HepG2 (cell line): Measurements from ENCODE around the gene CKS2. TPM values are rescaled to one million over a fixed set of nuclear protein-coding genes. Genes with fewer than 3 reads are reported as not detected.

Source experiments
- HMGA1 ChIP-seq: sonication (generic); formaldehyde crosslinking; conservative IDR thresholded peaks from 2 replicates; pipeline ENCODE4 v1.4.0; 2020; ENCODE audit warnings: missing genetic modification reagents
- KLF15 ChIP-seq: sonication (generic); formaldehyde crosslinking; IDR thresholded peaks from 2 replicates; pipeline ENCODE4 v1.8.1; 2023; ENCODE audit warnings: borderline replicate concordance, mild to moderate bottlenecking, inconsistent platforms, missing genetic modification reagents, mixed read lengths
- SETDB1 ChIP-seq: sonication (generic); formaldehyde crosslinking; IDR thresholded peaks from 2 replicates; pipeline ENCODE4 v1.5.1; 2020; ENCODE audit warnings: missing genetic modification reagents, mild to moderate bottlenecking, borderline replicate concordance
- TP53 ChIP-seq: sonication (generic); formaldehyde crosslinking; conservative IDR thresholded peaks from 2 replicates; pipeline ENCODE4 v1.4.0; 2020; ENCODE audit warnings: missing genetic modification reagents
- ZNF780A ChIP-seq: sonication (generic); formaldehyde crosslinking; IDR thresholded peaks from 2 replicates; pipeline ENCODE4 v1.8.0; 2022; ENCODE audit warnings: mild to moderate bottlenecking, missing genetic modification reagents, moderate library complexity
- polyA plus RNA-seq, 8 experiments: library from polyadenylated mRNA; depleted of rRNA in 3 of 8; stranded (reverse) in 7 of 8; unstranded in 1 of 8; fragments of >200 nt; fragmentation: Illumina TruSeq in 4 of 8; extraction: Trizol in 4 of 8; gene quantifications; 2 replicates each; pipeline versions ENCODE4 v1.2.1 to v1.2.3, GENCODE V29; 2011 to 2016; ENCODE audit warnings: low read depth in 4 of 8, missing spikeins in 1 of 8, mixed read lengths in 1 of 8; ENCODE audit not compliant: insufficient read depth in 1 of 8
- total RNA-seq, 5 experiments: library from RNA; depleted of rRNA; stranded (reverse); fragments of >200 nt; fragmentation: Illumina TruSeq; extraction: Trizol; gene quantifications; 2 replicates each; pipeline ENCODE4 v1.2.3, GENCODE V29; 2016; ENCODE audit warnings: low read depth in 1 of 5
- TF ChIP-seq, protein P1 (sequence below), 2 experiments: fragments of 450-650 bp in 1 of 2; sonication (generic) in 1 of 2; formaldehyde crosslinking in 1 of 2; IDR thresholded peaks; 2 replicates each; pipeline versions ENCODE4 v1.6.1 to v1.8.0; 2016 to 2022; ENCODE audit warnings: antibody characterized with exemption in 1 of 2, mild to moderate bottlenecking in 1 of 2, missing genetic modification reagents in 1 of 2
- TF ChIP-seq, protein P2 (sequence below): sonication (generic); formaldehyde crosslinking; IDR thresholded peaks from 2 replicates; pipeline ENCODE4 v1.9.0; 2021; ENCODE audit warnings: missing genetic modification reagents, mild to moderate bottlenecking, borderline replicate concordance
- TF ChIP-seq, protein P3 (sequence below), 2 experiments: sonication (generic) in 1 of 2; formaldehyde crosslinking in 1 of 2; IDR thresholded peaks; 2 replicates each; pipeline versions ENCODE4 v1.6.1 to v1.9.0; 2014 to 2022; ENCODE audit warnings: antibody characterized with exemption in 1 of 2, borderline replicate concordance in 1 of 2, inconsistent platforms in 1 of 2, low read depth in 1 of 2, missing genetic modification reagents in 1 of 2

The CKS2 gene
- total and polyA plus RNA-seq, 2 of the 13 experiments (the other 11 are each of a cell fraction or from before 2014, with no cell fraction given), result 251 to 317 TPM

DNA sequence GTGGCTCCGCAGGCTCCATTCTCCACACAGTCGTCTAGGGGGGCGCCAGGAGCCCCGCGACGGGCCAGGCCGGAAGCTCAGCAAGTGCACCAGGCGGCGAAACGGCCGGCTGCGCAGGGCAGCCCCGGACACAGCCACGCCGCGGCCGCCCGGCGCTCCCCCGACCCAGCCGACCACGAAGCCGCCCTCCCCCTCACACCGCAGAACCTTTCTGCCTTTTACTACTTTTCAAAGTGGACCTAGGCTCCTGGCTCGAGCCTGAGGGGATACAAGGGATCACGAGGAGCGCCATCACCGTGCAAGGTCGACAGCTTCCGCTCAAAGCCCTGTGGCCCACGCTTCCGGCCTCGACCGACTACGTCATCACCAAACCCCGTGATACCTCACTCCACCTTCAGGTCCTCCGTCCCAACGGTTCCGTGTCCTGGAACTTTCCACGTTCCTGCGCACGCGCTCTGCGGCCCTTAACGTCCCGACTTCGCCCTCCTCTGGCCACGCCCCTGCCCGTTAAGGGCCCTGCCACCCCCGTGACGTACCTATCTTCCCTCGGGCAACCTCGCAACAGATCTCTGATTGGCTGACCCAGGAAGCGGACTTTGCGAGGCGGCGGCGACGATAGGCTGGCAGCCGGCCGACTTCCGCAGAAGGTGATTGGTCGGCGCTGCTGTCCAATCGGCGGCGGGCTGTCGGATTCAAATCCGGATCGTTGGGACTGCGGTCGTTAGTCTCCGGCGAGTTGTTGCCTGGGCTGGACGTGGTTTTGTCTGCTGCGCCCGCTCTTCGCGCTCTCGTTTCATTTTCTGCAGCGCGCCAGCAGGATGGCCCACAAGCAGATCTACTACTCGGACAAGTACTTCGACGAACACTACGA is at the start of gene CKS2 (continued):
- TF ChIP-seq, protein P1, sequence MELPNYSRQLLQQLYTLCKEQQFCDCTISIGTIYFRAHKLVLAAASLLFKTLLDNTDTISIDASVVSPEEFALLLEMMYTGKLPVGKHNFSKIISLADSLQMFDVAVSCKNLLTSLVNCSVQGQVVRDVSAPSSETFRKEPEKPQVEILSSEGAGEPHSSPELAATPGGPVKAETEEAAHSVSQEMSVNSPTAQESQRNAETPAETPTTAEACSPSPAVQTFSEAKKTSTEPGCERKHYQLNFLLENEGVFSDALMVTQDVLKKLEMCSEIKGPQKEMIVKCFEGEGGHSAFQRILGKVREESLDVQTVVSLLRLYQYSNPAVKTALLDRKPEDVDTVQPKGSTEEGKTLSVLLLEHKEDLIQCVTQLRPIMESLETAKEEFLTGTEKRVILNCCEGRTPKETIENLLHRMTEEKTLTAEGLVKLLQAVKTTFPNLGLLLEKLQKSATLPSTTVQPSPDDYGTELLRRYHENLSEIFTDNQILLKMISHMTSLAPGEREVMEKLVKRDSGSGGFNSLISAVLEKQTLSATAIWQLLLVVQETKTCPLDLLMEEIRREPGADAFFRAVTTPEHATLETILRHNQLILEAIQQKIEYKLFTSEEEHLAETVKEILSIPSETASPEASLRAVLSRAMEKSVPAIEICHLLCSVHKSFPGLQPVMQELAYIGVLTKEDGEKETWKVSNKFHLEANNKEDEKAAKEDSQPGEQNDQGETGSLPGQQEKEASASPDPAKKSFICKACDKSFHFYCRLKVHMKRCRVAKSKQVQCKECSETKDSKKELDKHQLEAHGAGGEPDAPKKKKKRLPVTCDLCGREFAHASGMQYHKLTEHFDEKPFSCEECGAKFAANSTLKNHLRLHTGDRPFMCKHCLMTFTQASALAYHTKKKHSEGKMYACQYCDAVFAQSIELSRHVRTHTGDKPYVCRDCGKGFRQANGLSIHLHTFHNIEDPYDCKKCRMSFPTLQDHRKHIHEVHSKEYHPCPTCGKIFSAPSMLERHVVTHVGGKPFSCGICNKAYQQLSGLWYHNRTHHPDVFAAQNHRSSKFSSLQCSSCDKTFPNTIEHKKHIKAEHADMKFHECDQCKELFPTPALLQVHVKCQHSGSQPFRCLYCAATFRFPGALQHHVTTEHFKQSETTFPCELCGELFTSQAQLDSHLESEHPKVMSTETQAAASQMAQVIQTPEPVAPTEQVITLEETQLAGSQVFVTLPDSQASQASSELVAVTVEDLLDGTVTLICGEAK (IDR thresholded peaks at IDR 0.05), result peak; percentile 29; the same call in 1 of the 2 replicates
- TF ChIP-seq, protein P1 (CRISPR knock-in tag; IDR thresholded peaks at IDR 0.05), result 0 out of 2 replicates have a peak, but pooled peaks have one; percentile 37
- TF ChIP-seq SETDB1 (CRISPR knock-in tag) (0 out of 2 replicates have a peak, but pooled peaks have one; percentile 27), HMGA1 (CRISPR knock-in tag) (no peak), TP53 (no peak), KLF15 (CRISPR knock-in tag) (no peak), ZNF780A (0 out of 2 replicates have a peak, but pooled peaks have one; percentile 57)
- TF ChIP-seq, protein P2, sequence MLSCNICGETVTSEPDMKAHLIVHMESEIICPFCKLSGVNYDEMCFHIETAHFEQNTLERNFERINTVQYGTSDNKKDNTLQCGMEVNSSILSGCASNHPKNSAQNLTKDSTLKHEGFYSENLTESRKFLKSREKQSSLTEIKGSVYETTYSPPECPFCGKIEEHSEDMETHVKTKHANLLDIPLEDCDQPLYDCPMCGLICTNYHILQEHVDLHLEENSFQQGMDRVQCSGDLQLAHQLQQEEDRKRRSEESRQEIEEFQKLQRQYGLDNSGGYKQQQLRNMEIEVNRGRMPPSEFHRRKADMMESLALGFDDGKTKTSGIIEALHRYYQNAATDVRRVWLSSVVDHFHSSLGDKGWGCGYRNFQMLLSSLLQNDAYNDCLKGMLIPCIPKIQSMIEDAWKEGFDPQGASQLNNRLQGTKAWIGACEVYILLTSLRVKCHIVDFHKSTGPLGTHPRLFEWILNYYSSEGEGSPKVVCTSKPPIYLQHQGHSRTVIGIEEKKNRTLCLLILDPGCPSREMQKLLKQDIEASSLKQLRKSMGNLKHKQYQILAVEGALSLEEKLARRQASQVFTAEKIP, result no peak
- TF ChIP-seq, protein P3, sequence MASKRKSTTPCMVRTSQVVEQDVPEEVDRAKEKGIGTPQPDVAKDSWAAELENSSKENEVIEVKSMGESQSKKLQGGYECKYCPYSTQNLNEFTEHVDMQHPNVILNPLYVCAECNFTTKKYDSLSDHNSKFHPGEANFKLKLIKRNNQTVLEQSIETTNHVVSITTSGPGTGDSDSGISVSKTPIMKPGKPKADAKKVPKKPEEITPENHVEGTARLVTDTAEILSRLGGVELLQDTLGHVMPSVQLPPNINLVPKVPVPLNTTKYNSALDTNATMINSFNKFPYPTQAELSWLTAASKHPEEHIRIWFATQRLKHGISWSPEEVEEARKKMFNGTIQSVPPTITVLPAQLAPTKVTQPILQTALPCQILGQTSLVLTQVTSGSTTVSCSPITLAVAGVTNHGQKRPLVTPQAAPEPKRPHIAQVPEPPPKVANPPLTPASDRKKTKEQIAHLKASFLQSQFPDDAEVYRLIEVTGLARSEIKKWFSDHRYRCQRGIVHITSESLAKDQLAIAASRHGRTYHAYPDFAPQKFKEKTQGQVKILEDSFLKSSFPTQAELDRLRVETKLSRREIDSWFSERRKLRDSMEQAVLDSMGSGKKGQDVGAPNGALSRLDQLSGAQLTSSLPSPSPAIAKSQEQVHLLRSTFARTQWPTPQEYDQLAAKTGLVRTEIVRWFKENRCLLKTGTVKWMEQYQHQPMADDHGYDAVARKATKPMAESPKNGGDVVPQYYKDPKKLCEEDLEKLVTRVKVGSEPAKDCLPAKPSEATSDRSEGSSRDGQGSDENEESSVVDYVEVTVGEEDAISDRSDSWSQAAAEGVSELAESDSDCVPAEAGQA (IDR thresholded peaks at IDR 0.05; ENCODE audit: low read depth), result peak; percentile 95
- TF ChIP-seq, protein P3 (CRISPR knock-in tag; IDR thresholded peaks at IDR 0.05; ENCODE audit: borderline replicate concordance), result no peak; the same call in 1 of the 2 replicates
